Measurements from ENCODE around the gene IBSP.

The IBSP gene

DNA sequence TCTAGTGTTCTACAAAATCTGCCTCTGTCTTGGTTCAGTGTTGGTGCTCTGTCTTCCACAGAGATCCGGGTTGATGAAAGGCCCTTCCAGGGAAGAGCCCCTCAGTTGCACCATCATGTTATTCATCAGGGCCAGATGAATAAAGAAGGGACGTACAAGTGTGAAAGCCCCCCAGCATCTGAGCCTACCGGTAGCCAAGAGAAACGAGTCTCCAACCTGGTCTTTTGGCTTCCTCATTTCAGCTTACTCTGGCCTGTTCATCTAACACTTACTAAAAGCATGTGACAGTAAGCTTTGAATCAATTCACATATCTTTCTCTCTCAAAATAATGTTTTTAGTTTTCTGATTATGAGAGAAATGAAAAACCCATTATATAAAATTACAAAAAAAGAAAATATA lies 52.6 kb downstream of the IBSP start:
- H3K79me1 ChIP-seq (replicated peaks; ENCODE audit: low read length, poor library complexity, severe bottlenecking) = no peaks in the 10 kb centered on the region
- no peak overlapping the region for H3K4me3 ChIP-seq (ENCODE audit: insufficient read depth in 1 of 2, low read depth in 1 of 2, low read length in 2 of 2)
- 92% methylated on average over 4 of the region's 4 CpGs for WGBS
- peak overlapping the region; percentile 74 for H2AK5ac ChIP-seq (ENCODE audit: low read length, severe bottlenecking)
- no peak overlapping the region for H4K91ac ChIP-seq (ENCODE audit: low read length)
- no peaks in the 10 kb centered on the region for H3K9me3 ChIP-seq (ENCODE audit: control insufficient read depth, low read length)
- H3K36me3 ChIP-seq (ENCODE audit: control insufficient read depth in 1 of 2, insufficient read depth in 2 of 2, low read depth in 1 of 2, low read length in 2 of 2) = no peaks in the 10 kb centered on the region
- H2BK120ac ChIP-seq (ENCODE audit: low read depth, low read length) = no peak overlapping the region
- no peak overlapping the region for H3K9ac ChIP-seq (ENCODE audit: low read length)
- H4K8ac ChIP-seq (ENCODE audit: low read length) = peak overlapping the region; percentile 23
- H2BK12ac ChIP-seq (ENCODE audit: low read length in 2 of 2) = no peak overlapping the region
- H3K4me2 ChIP-seq (ENCODE audit: low read length, poor library complexity, severe bottlenecking) = no peak overlapping the region
- H3K4me1 ChIP-seq (ENCODE audit: control insufficient read depth, insufficient read depth, low read depth, low read length) = peaks cover 1% of the 10 kb centered on the region
- H3K27me3 ChIP-seq (ENCODE audit: control insufficient read depth in 1 of 2, insufficient read depth in 1 of 2, low read length in 2 of 2) = peaks cover 0 to 2% of the 10 kb centered on the region in 2 experiments
- no peak overlapping the region for H3K23ac ChIP-seq (ENCODE audit: low read length in 2 of 2)
- no peak overlapping the region for H2AFZ ChIP-seq (ENCODE audit: low read depth, low read length)
- no peak overlapping the region for H2BK5ac ChIP-seq (ENCODE audit: low read depth, low read length, poor library complexity, severe bottlenecking)
- no peak overlapping the region for H3K4ac ChIP-seq (ENCODE audit: low read depth in 1 of 2, low read length in 2 of 2)
- H3K14ac ChIP-seq (ENCODE audit: low read length in 2 of 2) = no peak overlapping the region
- DNase-seq = no peak
- no peak overlapping the region for H3K27ac ChIP-seq (ENCODE audit: low read length, poor library complexity, severe bottlenecking)
- no peak overlapping the region for H2BK15ac ChIP-seq (ENCODE audit: low read depth, poor library complexity, severe bottlenecking)
- H3K18ac ChIP-seq (ENCODE audit: low read depth in 1 of 2, low read length in 2 of 2) = peak overlapping the region in 1 of 2 experiments; percentile 12

DNA sequence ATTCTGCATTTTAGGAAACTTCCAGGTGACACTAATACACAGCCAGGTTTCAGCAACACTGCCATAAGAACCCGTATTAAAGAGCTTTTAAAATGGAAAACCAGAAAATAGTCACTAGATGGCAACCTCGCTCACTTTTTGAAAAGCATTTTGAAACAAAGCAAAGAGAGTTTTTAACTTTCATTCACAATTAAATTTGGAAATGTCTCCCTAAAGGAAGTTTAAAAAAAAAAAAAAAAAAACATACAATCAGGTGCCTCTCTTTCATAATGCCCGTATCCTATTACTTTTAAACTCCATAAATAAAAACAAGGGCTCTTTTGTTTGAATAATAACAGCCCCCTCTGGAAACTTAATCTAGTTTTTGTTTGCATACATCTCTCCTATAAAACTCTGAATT lies 53.8 kb downstream of the IBSP start:
- Histone ChIP-seq H4K91ac (ENCODE audit: low read length) (no peak overlapping the region), H2BK120ac (ENCODE audit: low read depth, low read length) (no peak overlapping the region), H3K9me3 (ENCODE audit: control insufficient read depth, low read length) (no peaks in the 10 kb centered on the region), H3K4me2 (ENCODE audit: low read length, poor library complexity, severe bottlenecking) (no peak overlapping the region), H3K4me1 (ENCODE audit: control insufficient read depth, insufficient read depth, low read depth, low read length) (peaks cover 1% of the 10 kb centered on the region), H2BK15ac (ENCODE audit: low read depth, poor library complexity, severe bottlenecking) (no peak overlapping the region), H3K4me3 (ENCODE audit: insufficient read depth in 1 of 2, low read depth in 1 of 2, low read length in 2 of 2) (no peak overlapping the region), H2BK12ac (ENCODE audit: low read length in 2 of 2) (no peak overlapping the region), H3K27me3 (ENCODE audit: control insufficient read depth in 1 of 2, insufficient read depth in 1 of 2, low read length in 2 of 2) (no peaks in the 10 kb centered on the region), H3K36me3 (ENCODE audit: control insufficient read depth in 1 of 2, insufficient read depth in 2 of 2, low read depth in 1 of 2, low read length in 2 of 2) (no peaks in the 10 kb centered on the region), H3K4ac (ENCODE audit: low read depth in 1 of 2, low read length in 2 of 2) (no peak overlapping the region), H2AK5ac (ENCODE audit: low read length, severe bottlenecking) (no peak overlapping the region), H3K9ac (ENCODE audit: low read length) (no peak overlapping the region), H2AFZ (ENCODE audit: low read depth, low read length) (no peak overlapping the region), H2BK5ac (ENCODE audit: low read depth, low read length, poor library complexity, severe bottlenecking) (no peak overlapping the region), H3K23ac (ENCODE audit: low read length in 2 of 2) (no peak overlapping the region), H3K79me1 (replicated peaks; ENCODE audit: low read length, poor library complexity, severe bottlenecking) (no peaks in the 10 kb centered on the region), H3K27ac (ENCODE audit: low read length, poor library complexity, severe bottlenecking) (no peak overlapping the region), H3K18ac (ENCODE audit: low read depth in 1 of 2, low read length in 2 of 2) (no peak overlapping the region), H4K8ac (ENCODE audit: low read length) (no peak overlapping the region), H3K14ac (ENCODE audit: low read length in 2 of 2) (no peak overlapping the region)
- WGBS = 0% methylated on average over 2 of the region's 3 CpGs
- peak; percentile 52 for DNase-seq

DNA sequence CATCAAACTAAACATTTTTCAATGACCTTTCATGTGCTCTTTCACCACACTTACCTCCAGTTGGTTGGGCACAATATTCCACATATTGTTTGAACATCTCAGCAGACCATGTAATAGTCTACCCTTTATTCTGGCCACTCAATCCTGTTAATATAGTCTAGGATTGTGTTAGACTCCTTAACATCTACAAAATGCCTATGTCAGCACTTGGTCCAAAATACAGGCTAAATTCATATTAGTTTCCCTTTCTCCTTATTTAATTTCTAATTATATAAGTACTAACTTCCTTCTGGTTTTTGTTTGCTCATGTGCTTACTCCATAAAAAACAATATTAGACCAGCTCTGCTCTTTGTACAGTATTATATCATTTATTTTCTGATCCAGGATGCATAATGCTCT lies 54.5 kb downstream of the IBSP start:
- Histone ChIP-seq H3K27me3 (ENCODE audit: control insufficient read depth in 1 of 2, insufficient read depth in 1 of 2, low read length in 2 of 2) (peaks cover 0 to 5% of the 10 kb centered on the region in 2 experiments), H3K4me2 (ENCODE audit: low read length, poor library complexity, severe bottlenecking) (no peak overlapping the region), H3K9me3 (ENCODE audit: control insufficient read depth, low read length) (no peaks in the 10 kb centered on the region), H3K27ac (ENCODE audit: low read length, poor library complexity, severe bottlenecking) (no peak overlapping the region), H2AK5ac (ENCODE audit: low read length, severe bottlenecking) (no peak overlapping the region), H3K9ac (ENCODE audit: low read length) (no peak overlapping the region), H3K4me1 (ENCODE audit: control insufficient read depth, insufficient read depth, low read depth, low read length) (peaks cover 1% of the 10 kb centered on the region), H4K91ac (ENCODE audit: low read length) (no peak overlapping the region), H2BK12ac (ENCODE audit: low read length in 2 of 2) (no peak overlapping the region), H2BK5ac (ENCODE audit: low read depth, low read length, poor library complexity, severe bottlenecking) (no peak overlapping the region), H3K79me1 (replicated peaks; ENCODE audit: low read length, poor library complexity, severe bottlenecking) (no peaks in the 10 kb centered on the region), H4K8ac (ENCODE audit: low read length) (no peak overlapping the region), H3K23ac (ENCODE audit: low read length in 2 of 2) (no peak overlapping the region), H3K4me3 (ENCODE audit: insufficient read depth in 1 of 2, low read depth in 1 of 2, low read length in 2 of 2) (no peak overlapping the region), H3K4ac (ENCODE audit: low read depth in 1 of 2, low read length in 2 of 2) (no peak overlapping the region), H3K14ac (ENCODE audit: low read length in 2 of 2) (no peak overlapping the region), H3K36me3 (ENCODE audit: control insufficient read depth in 1 of 2, insufficient read depth in 2 of 2, low read depth in 1 of 2, low read length in 2 of 2) (no peaks in the 10 kb centered on the region), H2BK120ac (ENCODE audit: low read depth, low read length) (no peak overlapping the region), H2AFZ (ENCODE audit: low read depth, low read length) (no peak overlapping the region), H3K18ac (ENCODE audit: low read depth in 1 of 2, low read length in 2 of 2) (no peak overlapping the region), H2BK15ac (ENCODE audit: low read depth, poor library complexity, severe bottlenecking) (no peak overlapping the region)
- DNase-seq = no peak

DNA sequence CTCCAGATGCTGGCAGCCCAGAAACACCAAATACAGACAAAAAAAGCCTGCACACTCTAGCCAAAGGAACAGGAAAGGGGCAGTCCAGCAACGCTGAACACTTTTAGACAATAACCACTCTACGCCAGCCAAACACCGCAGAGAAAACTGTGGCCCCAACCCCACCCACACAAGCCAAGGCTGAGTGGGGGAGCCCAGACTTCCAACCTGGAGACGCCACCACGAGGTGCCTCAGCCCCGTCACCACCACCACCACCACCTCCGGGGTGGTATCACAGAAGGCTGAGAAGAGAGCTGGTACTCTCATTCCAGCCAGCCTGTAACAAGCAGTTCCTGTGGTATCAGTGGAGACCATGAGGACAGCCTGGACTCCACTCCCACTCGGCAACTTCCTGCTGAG lies 56.2 kb downstream of the IBSP start:
- Histone ChIP-seq H3K4me1 (ENCODE audit: control insufficient read depth, insufficient read depth, low read depth, low read length) (no peaks in the 10 kb centered on the region), H4K91ac (ENCODE audit: low read length) (peak overlapping the region; percentile 72), H3K27me3 (ENCODE audit: control insufficient read depth in 1 of 2, insufficient read depth in 1 of 2, low read length in 2 of 2) (peaks cover 0 to 12% of the 10 kb centered on the region in 2 experiments), H2AFZ (ENCODE audit: low read depth, low read length) (no peak overlapping the region), H2BK5ac (ENCODE audit: low read depth, low read length, poor library complexity, severe bottlenecking) (no peak overlapping the region), H2BK120ac (ENCODE audit: low read depth, low read length) (no peak overlapping the region), H3K4me3 (ENCODE audit: insufficient read depth in 1 of 2, low read depth in 1 of 2, low read length in 2 of 2) (no peak overlapping the region), H3K4ac (ENCODE audit: low read depth in 1 of 2, low read length in 2 of 2) (no peak overlapping the region), H2BK12ac (ENCODE audit: low read length in 2 of 2) (no peak overlapping the region), H3K4me2 (ENCODE audit: low read length, poor library complexity, severe bottlenecking) (no peak overlapping the region), H3K18ac (ENCODE audit: low read depth in 1 of 2, low read length in 2 of 2) (peak overlapping the region in 1 of 2 experiments; percentile 47), H3K23ac (ENCODE audit: low read length in 2 of 2) (no peak overlapping the region), H3K36me3 (ENCODE audit: control insufficient read depth in 1 of 2, insufficient read depth in 2 of 2, low read depth in 1 of 2, low read length in 2 of 2) (no peaks in the 10 kb centered on the region), H3K9ac (ENCODE audit: low read length) (no peak overlapping the region), H3K14ac (ENCODE audit: low read length in 2 of 2) (peak overlapping the region in 1 of 2 experiments; percentile 4), H3K27ac (ENCODE audit: low read length, poor library complexity, severe bottlenecking) (no peak overlapping the region), H4K8ac (ENCODE audit: low read length) (no peak overlapping the region), H2BK15ac (ENCODE audit: low read depth, poor library complexity, severe bottlenecking) (no peak overlapping the region), H3K79me1 (replicated peaks; ENCODE audit: low read length, poor library complexity, severe bottlenecking) (no peaks in the 10 kb centered on the region), H3K9me3 (ENCODE audit: control insufficient read depth, low read length) (no peaks in the 10 kb centered on the region), H2AK5ac (ENCODE audit: low read length, severe bottlenecking) (peak overlapping the region; percentile 69)
- 91% methylated on average over 8 of the region's 8 CpGs for WGBS
- no peak for DNase-seq
